TTC549 (cell line): ENCODE measurements around the gene TMED3.
"Not testable (repeated sequence)": the region's sequence is repeated elsewhere in the genome, so short reads cannot be mapped to it uniquely, and the experiment has no call there.

Source experiments
- FAIRE-seq: peaks from 2 replicates; lab custom pipeline; 2012; peaks lifted over from hg19 to GRCh38; lab: Jason Lieb, UNC

Gene TMED3

GRCh38 chr15:79319973-79320372, 9.1 kb downstream of the TMED3 start:
- not testable (repeated sequence) for FAIRE-seq

GRCh38 chr15:79321876-79322275, 11.0 kb downstream of the TMED3 start:
- no peak for FAIRE-seq

- no peak for FAIRE-seq
Observed at GRCh38 chr15:79322306-79322705, 11.4 kb downstream of the TMED3 start.

- no peak for FAIRE-seq
Observed at GRCh38 chr15:79322945-79323344, 12.0 kb downstream of the TMED3 start.

GRCh38 chr15:79329171-79329611, 18.3 kb downstream of the TMED3 start:
- no peak for FAIRE-seq

- no peak for FAIRE-seq
Observed at GRCh38 chr15:79332824-79333510, 22.1 kb downstream of the TMED3 start.

- no peak for FAIRE-seq
Observed at GRCh38 chr15:79337591-79337990, 26.7 kb downstream of the TMED3 start.

- FAIRE-seq = no peak
Observed at GRCh38 chr15:79339588-79340314, 28.8 kb downstream of the TMED3 start.

GRCh38 chr15:79340315-79340602, 29.3 kb downstream of the TMED3 start:
- no peak for FAIRE-seq

- no peak for FAIRE-seq
Observed at GRCh38 chr15:79341396-79341795, 30.5 kb downstream of the TMED3 start.

GRCh38 chr15:79349525-79349924, 38.6 kb downstream of the TMED3 start:
- no peak for FAIRE-seq

GRCh38 chr15:79352206-79352605, 41.3 kb downstream of the TMED3 start:
- no peak for FAIRE-seq

GRCh38 chr15:79357566-79357965, 46.7 kb downstream of the TMED3 start:
- FAIRE-seq = no peak

- FAIRE-seq = no peak
Observed at GRCh38 chr15:79358069-79358468, 47.2 kb downstream of the TMED3 start.

GRCh38 chr15:79364571-79365240, 53.8 kb downstream of the TMED3 start:
- FAIRE-seq = no peak

GRCh38 chr15:79365765-79366164, 54.9 kb downstream of the TMED3 start:
- no peak for FAIRE-seq

GRCh38 chr15:79366691-79367090, 55.8 kb downstream of the TMED3 start:
- FAIRE-seq = no peak

GRCh38 chr15:79370716-79371115, 59.8 kb downstream of the TMED3 start:
- FAIRE-seq = no peak

- FAIRE-seq = no peak
Observed at GRCh38 chr15:79371591-79371990, 60.7 kb downstream of the TMED3 start.

GRCh38 chr15:79372428-79372827, 61.5 kb downstream of the TMED3 start:
- FAIRE-seq = no peak
